Measurements from ENCODE around the gene POLR3H.
A peak's percentile ranks its signal among the peaks of the same experiment; 100 is the strongest.

The POLR3H gene

GRCh38 chr22:41534219-41534618 lies 10.1 kb downstream of the POLR3H start:
- Histone ChIP-seq H3K79me2 (ENCODE audit: control insufficient read depth, low read length) (peaks cover 48% of the 10 kb centered on the region), H3K9me2 (replicated peaks; ENCODE audit: control insufficient read depth, low read length) (no peaks in the 10 kb centered on the region), H3K27me3 (ENCODE audit: control insufficient read depth, low read length) (no peaks in the 10 kb centered on the region), H3K4me1 (ENCODE audit: control insufficient read depth, low read length) (no peaks in the 10 kb centered on the region), H3K4me3 (ENCODE audit: low read length) (no peak overlapping the region), H3K9me3 (ENCODE audit: control insufficient read depth, insufficient read depth, low read length) (no peaks in the 10 kb centered on the region), H3F3A (ENCODE audit: control insufficient read depth, insufficient read depth) (peaks cover 2% of the 10 kb centered on the region; the same call in 1 of the 2 replicates), H3K27ac (ENCODE audit: low read depth, low read length) (no peak overlapping the region), H3K4me2 (ENCODE audit: low read length) (no peak overlapping the region), H3K36me3 (ENCODE audit: control insufficient read depth, low read length) (peaks cover 63% of the 10 kb centered on the region), H4K20me1 (ENCODE audit: control insufficient read depth, insufficient read depth, low read depth, low read length) (peaks cover 6% of the 10 kb centered on the region; the same call in 1 of the 2 replicates)
- no peak for TF ChIP-seq EZH2phosphoT487 (IDR thresholded peaks at IDR 0.05; ENCODE audit: borderline replicate concordance, low read length)

GRCh38 chr22:41532908-41533825 lies 11.1 kb downstream of the POLR3H start:
- H3K4me3 ChIP-seq (ENCODE audit: low read length), result no peak overlapping the region
- no peak overlapping the region for H3K4me2 ChIP-seq (ENCODE audit: low read length)
- H3K36me3 ChIP-seq (ENCODE audit: control insufficient read depth, low read length), result peaks cover 65% of the 10 kb centered on the region
- no peak overlapping the region for H3K27ac ChIP-seq (ENCODE audit: low read depth, low read length)
- peaks cover 8% of the 10 kb centered on the region; the same call in 1 of the 2 replicates for H3F3A ChIP-seq (ENCODE audit: control insufficient read depth, insufficient read depth)
- H4K20me1 ChIP-seq (ENCODE audit: control insufficient read depth, insufficient read depth, low read depth, low read length), result peaks cover 6% of the 10 kb centered on the region; the same call in 1 of the 2 replicates
- no peaks in the 10 kb centered on the region for H3K9me2 ChIP-seq (replicated peaks; ENCODE audit: control insufficient read depth, low read length)
- no peaks in the 10 kb centered on the region for H3K27me3 ChIP-seq (ENCODE audit: control insufficient read depth, low read length)
- no peak for TF ChIP-seq EZH2phosphoT487 (IDR thresholded peaks at IDR 0.05; ENCODE audit: borderline replicate concordance, low read length)
- TF ChIP-seq, protein P1, sequence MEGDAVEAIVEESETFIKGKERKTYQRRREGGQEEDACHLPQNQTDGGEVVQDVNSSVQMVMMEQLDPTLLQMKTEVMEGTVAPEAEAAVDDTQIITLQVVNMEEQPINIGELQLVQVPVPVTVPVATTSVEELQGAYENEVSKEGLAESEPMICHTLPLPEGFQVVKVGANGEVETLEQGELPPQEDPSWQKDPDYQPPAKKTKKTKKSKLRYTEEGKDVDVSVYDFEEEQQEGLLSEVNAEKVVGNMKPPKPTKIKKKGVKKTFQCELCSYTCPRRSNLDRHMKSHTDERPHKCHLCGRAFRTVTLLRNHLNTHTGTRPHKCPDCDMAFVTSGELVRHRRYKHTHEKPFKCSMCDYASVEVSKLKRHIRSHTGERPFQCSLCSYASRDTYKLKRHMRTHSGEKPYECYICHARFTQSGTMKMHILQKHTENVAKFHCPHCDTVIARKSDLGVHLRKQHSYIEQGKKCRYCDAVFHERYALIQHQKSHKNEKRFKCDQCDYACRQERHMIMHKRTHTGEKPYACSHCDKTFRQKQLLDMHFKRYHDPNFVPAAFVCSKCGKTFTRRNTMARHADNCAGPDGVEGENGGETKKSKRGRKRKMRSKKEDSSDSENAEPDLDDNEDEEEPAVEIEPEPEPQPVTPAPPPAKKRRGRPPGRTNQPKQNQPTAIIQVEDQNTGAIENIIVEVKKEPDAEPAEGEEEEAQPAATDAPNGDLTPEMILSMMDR (IDR thresholded peaks at IDR 0.05; ENCODE audit: low read depth, low read length, poor library complexity, severe bottlenecking), result peak; percentile 92
- H3K4me1 ChIP-seq (ENCODE audit: control insufficient read depth, low read length), result no peaks in the 10 kb centered on the region
- H3K79me2 ChIP-seq (ENCODE audit: control insufficient read depth, low read length), result peaks cover 38% of the 10 kb centered on the region
- H3K9me3 ChIP-seq (ENCODE audit: control insufficient read depth, insufficient read depth, low read length), result no peaks in the 10 kb centered on the region

- peaks cover 71% of the 10 kb centered on the region for H3K36me3 ChIP-seq (ENCODE audit: control insufficient read depth, low read length)
Measured at GRCh38 chr22:41531715-41532477, 12.4 kb downstream of the POLR3H start.

More at GRCh38 chr22:41531715-41532477, 12.4 kb downstream of the POLR3H start:
- no peak overlapping the region for H3K27ac ChIP-seq (ENCODE audit: low read depth, low read length)
- H3K79me2 ChIP-seq (ENCODE audit: control insufficient read depth, low read length), result peaks cover 31% of the 10 kb centered on the region
- no peaks in the 10 kb centered on the region for H3K4me1 ChIP-seq (ENCODE audit: control insufficient read depth, low read length)
- TF ChIP-seq, protein P1 (IDR thresholded peaks at IDR 0.05; ENCODE audit: low read depth, low read length, poor library complexity, severe bottlenecking), result no peak
- no peak for TF ChIP-seq EZH2phosphoT487 (IDR thresholded peaks at IDR 0.05; ENCODE audit: borderline replicate concordance, low read length)
- H3F3A ChIP-seq (ENCODE audit: control insufficient read depth, insufficient read depth), result peaks cover 6% of the 10 kb centered on the region; the same call in 1 of the 2 replicates
- no peak overlapping the region for H3K4me3 ChIP-seq (ENCODE audit: low read length)
- no peaks in the 10 kb centered on the region for H3K9me3 ChIP-seq (ENCODE audit: control insufficient read depth, insufficient read depth, low read length)
- H3K4me2 ChIP-seq (ENCODE audit: low read length), result no peak overlapping the region
- H4K20me1 ChIP-seq (ENCODE audit: control insufficient read depth, insufficient read depth, low read depth, low read length), result peaks cover 6% of the 10 kb centered on the region; the same call in 1 of the 2 replicates
- H3K27me3 ChIP-seq (ENCODE audit: control insufficient read depth, low read length), result no peaks in the 10 kb centered on the region
- H3K9me2 ChIP-seq (replicated peaks; ENCODE audit: control insufficient read depth, low read length), result no peaks in the 10 kb centered on the region
